ENCODE measurements around the gene WNT3A. TPM values are rescaled to one million over a fixed set of nuclear protein-coding genes. Genes with fewer than 3 reads are reported as not detected.

WNT3A gene
- total RNA-seq, 1 donor from 2014 or later = 6.0 TPM

- Histone ChIP-seq H3K27me3 (ENCODE audit: low read depth) (no peaks in the 10 kb centered on the region), H3K9me3 (no peaks in the 10 kb centered on the region), H3K4me1 (peaks cover 22% of the 10 kb centered on the region), H3K27ac (peak within 1 kb of the TSS; percentile 92), H3K36me3 (peaks cover 23% of the 10 kb centered on the region), H3K4me3 (peak within 1 kb of the TSS; percentile 78)
- ATAC-seq (peak; percentile 97 to 99), DNase-seq (peak; percentile 97)
- TF ChIP-seq CTCF (IDR thresholded peaks at IDR 0.05) = no peak
- intact Hi-C loops (cut with DNase I) = no loop called here
Observed at GRCh38 chr1:228109073-228109961, 102.5 kb downstream of the WNT3A start, which contains the start of gene MRPL55. Gene MRPL55, minus strand, starts transcription at chr1:228109299. Its CDS starts 1,039 bp downstream, at chr1:228108260.

GRCh38 chr1:228109962-228110488 lies 103.2 kb downstream of the WNT3A start:
- Histone ChIP-seq H3K4me3 (peak overlapping the region; percentile 78), H3K4me1 (peaks cover 22% of the 10 kb centered on the region), H3K9me3 (no peaks in the 10 kb centered on the region), H3K36me3 (peaks cover 23% of the 10 kb centered on the region), H3K27ac (peak overlapping the region; percentile 92), H3K27me3 (ENCODE audit: low read depth) (no peaks in the 10 kb centered on the region)
- no peak for TF ChIP-seq CTCF (IDR thresholded peaks at IDR 0.05)
- no peak for DNase-seq
- ATAC-seq = peak; percentile 12 to 52
- intact Hi-C loops (cut with DNase I) = no loop called here

- ATAC-seq (no peak), DNase-seq (no peak)
- Histone ChIP-seq H3K27me3 (ENCODE audit: low read depth) (no peaks in the 10 kb centered on the region), H3K4me1 (peaks cover 22% of the 10 kb centered on the region), H3K9me3 (no peaks in the 10 kb centered on the region), H3K36me3 (peaks cover 23% of the 10 kb centered on the region), H3K4me3 (no peak overlapping the region), H3K27ac (peak overlapping the region; percentile 92)
- intact Hi-C loops (cut with DNase I) = no loop called here
- no peak for TF ChIP-seq CTCF (IDR thresholded peaks at IDR 0.05)
Observed at GRCh38 chr1:228110556-228110955, 103.8 kb downstream of the WNT3A start.

Small RNA genes within 50 kb of the gene (microRNA-seq; reads per million reads assigned to microRNA genes)
- 4.0 reads per million for gene MIR3620 (ENCODE audit: borderline number of aligned reads)

Other genes starting within 250 kb of the WNT3A start
- not detected for gene PRSS38, start 191.3 kb upstream of the WNT3A start, total RNA-seq
- 7.0 TPM for gene WNT9A, start 59.1 kb upstream of the WNT3A start, total RNA-seq
- gene ARF1, start 75.7 kb downstream of the WNT3A start, total RNA-seq = 368 TPM
- 12.4 TPM for gene C1orf35, start 96.3 kb downstream of the WNT3A start, total RNA-seq
- 43.6 TPM for gene MRPL55, start 102.3 kb downstream of the WNT3A start, total RNA-seq
- 192 TPM for gene GUK1, start 133.3 kb downstream of the WNT3A start, total RNA-seq
- 6.0 TPM for gene GJC2, start 142.9 kb downstream of the WNT3A start, total RNA-seq
- 10.7 TPM for gene IBA57, start 158.8 kb downstream of the WNT3A start, total RNA-seq
- gene OBSCN, start 201.0 kb downstream of the WNT3A start, total RNA-seq = 35.6 TPM